Measurements from ENCODE around the gene ADAT3.

The ADAT3 gene

DNA sequence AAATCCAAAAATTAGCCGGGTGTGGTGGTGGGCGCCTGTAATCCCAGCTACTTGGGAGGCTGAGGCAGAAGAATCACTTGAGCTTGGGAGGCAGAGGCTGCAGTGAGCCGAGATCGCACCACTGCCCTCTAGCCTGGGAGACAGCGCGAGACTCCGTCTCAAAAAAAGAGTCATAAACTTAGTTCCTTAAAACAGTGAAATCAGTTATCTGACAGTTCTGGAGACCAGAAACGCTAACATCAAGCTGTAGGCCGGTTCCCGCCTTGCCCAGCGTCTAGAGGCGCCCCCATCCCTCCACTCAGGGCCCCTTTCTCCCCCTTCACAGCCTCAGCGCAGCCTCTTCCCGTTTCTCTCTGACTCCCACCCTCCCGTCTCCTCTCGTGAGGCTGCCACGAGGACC lies 11.9 kb downstream of the ADAT3 start:
- Histone ChIP-seq H2AFZ (ENCODE audit: low read depth, low read length) (no peak overlapping the region), H3K4ac (ENCODE audit: low read depth in 1 of 2, low read length in 2 of 2) (no peak overlapping the region), H4K8ac (ENCODE audit: low read length) (no peak overlapping the region), H3K4me2 (ENCODE audit: low read length, poor library complexity, severe bottlenecking) (no peak overlapping the region), H2BK12ac (ENCODE audit: low read length in 2 of 2) (no peak overlapping the region), H3K9me3 (ENCODE audit: control insufficient read depth, low read length) (no peaks in the 10 kb centered on the region), H3K4me3 (ENCODE audit: insufficient read depth in 1 of 2, low read depth in 1 of 2, low read length in 2 of 2) (no peak overlapping the region), H3K27me3 (ENCODE audit: control insufficient read depth in 1 of 2, insufficient read depth in 1 of 2, low read length in 2 of 2) (no peaks in the 10 kb centered on the region), H2BK120ac (ENCODE audit: low read depth, low read length) (no peak overlapping the region), H3K36me3 (ENCODE audit: control insufficient read depth in 1 of 2, insufficient read depth in 2 of 2, low read depth in 1 of 2, low read length in 2 of 2) (peaks cover 72 to 89% of the 10 kb centered on the region in 2 experiments), H4K91ac (ENCODE audit: low read length) (no peak overlapping the region), H3K18ac (ENCODE audit: low read depth in 1 of 2, low read length in 2 of 2) (no peak overlapping the region), H2BK15ac (ENCODE audit: low read depth, poor library complexity, severe bottlenecking) (no peak overlapping the region), H2AK5ac (ENCODE audit: low read length, severe bottlenecking) (no peak overlapping the region), H3K9ac (ENCODE audit: low read length) (no peak overlapping the region), H3K14ac (ENCODE audit: low read length in 2 of 2) (no peak overlapping the region), H3K23ac (ENCODE audit: low read length in 2 of 2) (peak overlapping the region in 1 of 2 experiments; percentile 25), H2BK5ac (ENCODE audit: low read depth, low read length, poor library complexity, severe bottlenecking) (no peak overlapping the region), H3K79me1 (replicated peaks; ENCODE audit: low read length, poor library complexity, severe bottlenecking) (peaks cover 53% of the 10 kb centered on the region), H3K4me1 (ENCODE audit: control insufficient read depth, insufficient read depth, low read depth, low read length) (peaks cover 12% of the 10 kb centered on the region), H3K27ac (ENCODE audit: low read length, poor library complexity, severe bottlenecking) (no peak overlapping the region)
- WGBS = 95% methylated on average over 17 of the region's 17 CpGs
- DNase-seq = no peak

DNA sequence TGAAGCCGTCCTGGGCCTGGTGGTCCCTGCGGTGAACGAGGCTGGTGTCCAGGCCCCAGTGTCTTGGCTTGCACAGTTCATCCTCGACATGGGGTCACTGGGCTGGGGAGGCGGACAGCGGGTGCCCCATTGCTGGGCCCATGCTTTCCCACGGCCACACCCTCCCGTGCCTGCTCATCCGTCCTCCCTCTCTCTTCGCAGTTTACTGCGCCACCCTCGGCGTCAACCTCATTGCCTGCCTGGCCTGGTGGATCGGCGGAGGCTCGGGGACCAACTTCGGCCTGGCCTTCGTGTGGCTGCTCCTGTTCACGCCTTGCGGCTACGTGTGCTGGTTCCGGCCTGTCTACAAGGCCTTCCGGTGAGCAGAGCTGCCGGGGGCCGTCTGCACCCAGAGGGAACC lies 12.7 kb downstream of the ADAT3 start:
- no peak overlapping the region for H4K91ac ChIP-seq (ENCODE audit: low read length)
- H3K18ac ChIP-seq (ENCODE audit: low read depth in 1 of 2, low read length in 2 of 2) = no peak overlapping the region
- H2AFZ ChIP-seq (ENCODE audit: low read depth, low read length) = no peak overlapping the region
- peaks cover 55% of the 10 kb centered on the region for H3K79me1 ChIP-seq (replicated peaks; ENCODE audit: low read length, poor library complexity, severe bottlenecking)
- H3K4me2 ChIP-seq (ENCODE audit: low read length, poor library complexity, severe bottlenecking) = no peak overlapping the region
- H2BK12ac ChIP-seq (ENCODE audit: low read length in 2 of 2) = no peak overlapping the region
- no peak overlapping the region for H2BK15ac ChIP-seq (ENCODE audit: low read depth, poor library complexity, severe bottlenecking)
- no peak for DNase-seq
- H2BK120ac ChIP-seq (ENCODE audit: low read depth, low read length) = no peak overlapping the region
- 97% methylated on average over 25 of the region's 25 CpGs for WGBS
- no peak overlapping the region for H3K23ac ChIP-seq (ENCODE audit: low read length in 2 of 2)
- H4K8ac ChIP-seq (ENCODE audit: low read length) = no peak overlapping the region
- H2BK5ac ChIP-seq (ENCODE audit: low read depth, low read length, poor library complexity, severe bottlenecking) = no peak overlapping the region
- no peak overlapping the region for H3K27ac ChIP-seq (ENCODE audit: low read length, poor library complexity, severe bottlenecking)
- H3K9ac ChIP-seq (ENCODE audit: low read length) = no peak overlapping the region
- peaks cover 76 to 89% of the 10 kb centered on the region in 2 experiments for H3K36me3 ChIP-seq (ENCODE audit: control insufficient read depth in 1 of 2, insufficient read depth in 2 of 2, low read depth in 1 of 2, low read length in 2 of 2)
- no peak overlapping the region for H3K14ac ChIP-seq (ENCODE audit: low read length in 2 of 2)
- H2AK5ac ChIP-seq (ENCODE audit: low read length, severe bottlenecking) = no peak overlapping the region
- no peaks in the 10 kb centered on the region for H3K9me3 ChIP-seq (ENCODE audit: control insufficient read depth, low read length)
- peaks cover 12% of the 10 kb centered on the region for H3K4me1 ChIP-seq (ENCODE audit: control insufficient read depth, insufficient read depth, low read depth, low read length)
- no peaks in the 10 kb centered on the region for H3K27me3 ChIP-seq (ENCODE audit: control insufficient read depth in 1 of 2, insufficient read depth in 1 of 2, low read length in 2 of 2)
- no peak overlapping the region for H3K4ac ChIP-seq (ENCODE audit: low read depth in 1 of 2, low read length in 2 of 2)
- no peak overlapping the region for H3K4me3 ChIP-seq (ENCODE audit: insufficient read depth in 1 of 2, low read depth in 1 of 2, low read length in 2 of 2)

DNA sequence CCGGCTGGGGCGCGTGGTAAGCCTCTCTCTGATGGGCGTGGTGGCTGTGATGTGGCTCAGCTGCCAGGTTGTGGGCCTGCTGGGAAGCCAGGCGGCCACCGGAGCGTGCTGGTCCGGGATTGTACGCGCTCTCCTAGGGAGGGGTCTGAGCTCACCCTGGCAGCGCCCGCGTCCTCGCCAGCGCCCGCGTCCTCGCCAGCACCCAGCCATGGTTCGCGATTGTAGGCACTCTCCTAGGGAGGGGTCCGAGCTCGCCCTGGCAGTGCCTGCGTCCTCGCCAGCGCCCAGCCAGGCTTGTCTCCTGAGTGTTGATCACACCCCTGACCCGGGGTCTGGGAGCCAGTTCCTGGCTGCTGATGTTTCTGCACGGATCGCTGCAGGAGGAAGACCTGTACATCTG lies 13.8 kb downstream of the ADAT3 start:
- Histone ChIP-seq H3K23ac (ENCODE audit: low read length in 2 of 2) (no peak overlapping the region), H2BK12ac (ENCODE audit: low read length in 2 of 2) (no peak overlapping the region), H2AFZ (ENCODE audit: low read depth, low read length) (no peak overlapping the region), H2BK120ac (ENCODE audit: low read depth, low read length) (no peak overlapping the region), H4K8ac (ENCODE audit: low read length) (no peak overlapping the region), H3K9ac (ENCODE audit: low read length) (no peak overlapping the region), H2BK15ac (ENCODE audit: low read depth, poor library complexity, severe bottlenecking) (no peak overlapping the region), H3K4me3 (ENCODE audit: insufficient read depth in 1 of 2, low read depth in 1 of 2, low read length in 2 of 2) (no peak overlapping the region), H3K4ac (ENCODE audit: low read depth in 1 of 2, low read length in 2 of 2) (no peak overlapping the region), H3K36me3 (ENCODE audit: control insufficient read depth in 1 of 2, insufficient read depth in 2 of 2, low read depth in 1 of 2, low read length in 2 of 2) (peaks cover 73 to 86% of the 10 kb centered on the region in 2 experiments), H3K18ac (ENCODE audit: low read depth in 1 of 2, low read length in 2 of 2) (no peak overlapping the region), H3K79me1 (replicated peaks; ENCODE audit: low read length, poor library complexity, severe bottlenecking) (peaks cover 48% of the 10 kb centered on the region), H2AK5ac (ENCODE audit: low read length, severe bottlenecking) (no peak overlapping the region), H3K9me3 (ENCODE audit: control insufficient read depth, low read length) (no peaks in the 10 kb centered on the region), H3K4me1 (ENCODE audit: control insufficient read depth, insufficient read depth, low read depth, low read length) (peaks cover 11% of the 10 kb centered on the region), H2BK5ac (ENCODE audit: low read depth, low read length, poor library complexity, severe bottlenecking) (no peak overlapping the region), H4K91ac (ENCODE audit: low read length) (no peak overlapping the region), H3K27ac (ENCODE audit: low read length, poor library complexity, severe bottlenecking) (no peak overlapping the region), H3K27me3 (ENCODE audit: control insufficient read depth in 1 of 2, insufficient read depth in 1 of 2, low read length in 2 of 2) (no peaks in the 10 kb centered on the region), H3K14ac (ENCODE audit: low read length in 2 of 2) (no peak overlapping the region), H3K4me2 (ENCODE audit: low read length, poor library complexity, severe bottlenecking) (no peak overlapping the region)
- DNase-seq = no peak
- WGBS = 95% methylated on average over 26 of the region's 28 CpGs

DNA sequence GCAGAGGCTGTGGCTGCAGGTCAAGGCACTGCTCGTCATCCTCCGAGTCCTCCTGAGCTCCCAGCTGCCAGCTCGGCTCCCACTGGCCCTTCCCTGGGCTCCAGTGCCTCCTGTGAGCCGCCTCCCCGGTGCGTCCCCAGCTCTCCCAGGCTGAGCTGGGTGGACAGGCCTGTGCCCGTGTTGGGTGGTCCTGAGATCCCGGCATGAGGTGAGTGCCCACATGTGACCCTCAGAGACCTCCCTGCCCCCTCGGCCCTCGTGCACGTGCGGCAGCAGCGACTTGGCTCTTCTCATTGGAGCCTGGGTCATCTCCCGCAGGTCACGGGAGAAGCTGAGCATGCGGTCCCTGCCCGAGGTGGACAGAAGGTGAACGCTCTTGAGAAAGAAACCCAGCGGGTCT lies 15.4 kb downstream of the ADAT3 start:
- no peak overlapping the region for H4K91ac ChIP-seq (ENCODE audit: low read length)
- H3K4me1 ChIP-seq (ENCODE audit: control insufficient read depth, insufficient read depth, low read depth, low read length) = no peaks in the 10 kb centered on the region
- no peak for DNase-seq
- H2AFZ ChIP-seq (ENCODE audit: low read depth, low read length) = no peak overlapping the region
- H2AK5ac ChIP-seq (ENCODE audit: low read length, severe bottlenecking) = no peak overlapping the region
- H3K23ac ChIP-seq (ENCODE audit: low read length in 2 of 2) = no peak overlapping the region
- peaks cover 76 to 87% of the 10 kb centered on the region in 2 experiments for H3K36me3 ChIP-seq (ENCODE audit: control insufficient read depth in 1 of 2, insufficient read depth in 2 of 2, low read depth in 1 of 2, low read length in 2 of 2)
- whole genome bisulfite sequencing = 98% methylated on average over 19 of the region's 19 CpGs
- H3K9ac ChIP-seq (ENCODE audit: low read length) = no peak overlapping the region
- no peaks in the 10 kb centered on the region for H3K9me3 ChIP-seq (ENCODE audit: control insufficient read depth, low read length)
- no peak overlapping the region for H2BK120ac ChIP-seq (ENCODE audit: low read depth, low read length)
- no peak overlapping the region for H3K18ac ChIP-seq (ENCODE audit: low read depth in 1 of 2, low read length in 2 of 2)
- no peak overlapping the region for H3K4me3 ChIP-seq (ENCODE audit: insufficient read depth in 1 of 2, low read depth in 1 of 2, low read length in 2 of 2)
- H2BK12ac ChIP-seq (ENCODE audit: low read length in 2 of 2) = no peak overlapping the region
- H4K8ac ChIP-seq (ENCODE audit: low read length) = no peak overlapping the region
- no peak overlapping the region for H2BK5ac ChIP-seq (ENCODE audit: low read depth, low read length, poor library complexity, severe bottlenecking)
- H3K27me3 ChIP-seq (ENCODE audit: control insufficient read depth in 1 of 2, insufficient read depth in 1 of 2, low read length in 2 of 2) = no peaks in the 10 kb centered on the region
- no peak overlapping the region for H2BK15ac ChIP-seq (ENCODE audit: low read depth, poor library complexity, severe bottlenecking)
- no peak overlapping the region for H3K27ac ChIP-seq (ENCODE audit: low read length, poor library complexity, severe bottlenecking)
- no peak overlapping the region for H3K4me2 ChIP-seq (ENCODE audit: low read length, poor library complexity, severe bottlenecking)
- no peak overlapping the region for H3K4ac ChIP-seq (ENCODE audit: low read depth in 1 of 2, low read length in 2 of 2)
- peaks cover 34% of the 10 kb centered on the region for H3K79me1 ChIP-seq (replicated peaks; ENCODE audit: low read length, poor library complexity, severe bottlenecking)
- H3K14ac ChIP-seq (ENCODE audit: low read length in 2 of 2) = no peak overlapping the region

All from mesenchymal stem cell (in vitro differentiated cells and primary cell).